HG03457 (cell line): ENCODE results near the gene PNKP.

Source experiments
- ATAC-seq: cut with Tn5 transposase; IDR thresholded peaks from one replicate; pipeline ENCODE4 v1.9.1; 2021; ENCODE audit warnings: moderate number of reproducible peaks; ENCODE audit not compliant: unreplicated experiment

PNKP gene

GRCh38 chr19:49847731-49848696 lies 19.4 kb downstream of the PNKP start:
- no peak for ATAC-seq

DNA sequence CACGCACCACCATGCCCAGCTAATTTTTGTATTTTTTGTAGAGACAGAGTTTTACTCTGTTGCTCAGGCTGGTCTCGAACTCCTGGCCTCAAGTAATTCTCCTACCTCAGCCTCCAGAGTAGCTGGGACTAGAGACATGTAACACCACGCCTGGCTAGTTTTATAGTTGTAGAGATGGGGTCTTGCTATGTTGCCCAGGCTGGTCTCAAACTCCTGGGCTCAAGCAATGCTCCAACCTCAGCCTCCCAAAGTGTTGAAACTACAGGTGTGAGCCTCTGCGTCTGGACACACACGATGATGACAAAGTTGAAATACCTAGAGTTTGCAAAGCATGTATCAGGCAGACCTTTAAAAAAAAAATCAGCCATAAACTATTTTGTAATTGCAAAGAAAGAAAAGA lies 21.0 kb downstream of the PNKP start:
- no peak for ATAC-seq

- ATAC-seq = no peak
These were observed 22.0 kb downstream of the PNKP start for GRCh38 chr19:49845414-49845813.

GRCh38 chr19:49844138-49845095 lies 23.0 kb downstream of the PNKP start:
- ATAC-seq = no peak

GRCh38 chr19:49843265-49843664 lies 24.1 kb downstream of the PNKP start:
- ATAC-seq = no peak

GRCh38 chr19:49840736-49841249 lies 26.6 kb downstream of the PNKP start:
- ATAC-seq = no peak

DNA sequence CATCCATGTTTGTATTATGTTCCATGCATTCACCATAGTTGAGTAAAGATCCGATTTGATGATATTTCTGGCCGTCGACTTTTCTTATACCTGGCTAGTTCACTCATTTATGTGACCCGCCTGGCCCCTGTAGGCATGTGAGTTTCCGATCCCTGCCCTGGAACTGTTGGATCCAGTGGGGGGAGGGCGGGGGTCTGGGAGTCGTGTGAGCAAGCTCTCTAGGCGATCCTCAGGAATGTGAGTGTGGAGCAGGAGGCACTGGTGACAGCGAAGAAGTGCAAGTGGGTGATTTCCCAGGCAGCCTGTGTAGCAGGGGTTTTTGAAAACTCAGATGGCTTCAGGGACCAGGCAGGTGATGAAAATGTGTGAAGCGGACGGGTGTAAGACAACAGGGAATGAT lies 27.1 kb downstream of the PNKP start:
- no peak for ATAC-seq

DNA sequence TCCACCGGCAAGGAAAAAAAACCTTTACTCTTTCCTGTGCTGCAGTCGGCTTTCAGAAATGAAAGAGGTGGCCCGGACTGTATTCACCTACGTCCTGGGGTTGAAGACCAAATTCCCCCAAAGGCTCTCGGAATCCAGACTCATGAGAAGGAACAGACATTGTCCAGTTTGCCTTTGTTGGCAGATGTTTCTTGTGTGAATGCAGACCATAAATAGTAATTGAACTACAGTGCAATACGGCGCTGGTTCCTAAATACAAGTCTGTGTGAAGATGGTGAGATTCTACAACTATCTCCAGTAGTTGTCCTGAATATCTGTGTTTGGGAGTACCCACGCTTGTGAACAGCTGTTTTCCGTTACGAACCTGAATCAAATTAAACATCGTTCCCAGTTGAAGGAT lies 27.7 kb downstream of the PNKP start:
- no peak for ATAC-seq

DNA sequence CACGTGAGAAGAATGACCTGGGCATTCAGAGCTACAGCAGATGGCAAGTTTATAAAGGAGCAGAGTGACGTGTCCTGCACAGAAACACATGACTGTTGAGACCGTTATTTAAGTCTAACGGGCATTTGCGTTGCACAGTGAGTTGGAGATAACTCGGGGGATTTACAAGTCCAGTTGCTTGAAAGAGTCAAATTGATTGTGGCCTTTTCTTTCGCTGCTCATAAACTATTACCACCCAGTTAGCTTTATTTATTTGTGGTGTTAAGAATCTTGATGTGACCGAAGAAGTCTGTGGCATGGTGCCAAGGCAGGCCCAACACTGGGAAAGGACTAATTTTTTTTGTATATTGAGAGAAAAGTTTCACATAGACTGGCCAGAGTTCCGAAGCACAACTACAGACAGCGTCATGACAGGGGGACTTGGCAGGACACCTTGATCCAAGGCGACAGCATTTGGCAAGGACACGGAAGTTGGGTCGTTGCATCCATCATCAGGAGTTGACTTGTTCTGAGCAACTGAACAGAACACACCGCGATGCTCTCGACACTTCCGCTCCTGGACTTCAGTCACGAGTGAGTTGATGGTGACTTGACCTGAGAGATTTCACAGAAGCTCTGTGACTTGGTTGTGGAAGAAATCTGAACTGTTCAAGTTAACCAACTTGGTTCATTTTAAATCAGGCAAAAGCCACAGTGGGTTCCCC lies 28.3 kb downstream of the PNKP start:
- no peak for ATAC-seq

GRCh38 chr19:49837425-49837824 lies 30.0 kb downstream of the PNKP start:
- ATAC-seq = no peak

DNA sequence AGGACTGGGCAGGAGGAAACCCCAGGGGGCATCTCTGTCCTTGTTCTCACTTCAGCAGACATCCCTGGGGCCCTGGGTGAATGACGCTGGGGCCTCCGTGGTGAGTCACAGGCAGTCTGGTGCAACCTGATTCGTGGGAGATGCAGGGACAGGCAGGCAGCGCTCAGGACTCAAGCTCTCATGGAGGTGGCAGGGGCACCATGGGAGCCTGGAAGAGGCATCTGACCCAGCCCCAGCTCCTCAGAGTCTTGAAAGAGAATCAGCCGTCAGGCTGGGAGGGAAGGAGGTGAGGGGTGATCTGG lies 30.4 kb downstream of the PNKP start:
- ATAC-seq = no peak

DNA sequence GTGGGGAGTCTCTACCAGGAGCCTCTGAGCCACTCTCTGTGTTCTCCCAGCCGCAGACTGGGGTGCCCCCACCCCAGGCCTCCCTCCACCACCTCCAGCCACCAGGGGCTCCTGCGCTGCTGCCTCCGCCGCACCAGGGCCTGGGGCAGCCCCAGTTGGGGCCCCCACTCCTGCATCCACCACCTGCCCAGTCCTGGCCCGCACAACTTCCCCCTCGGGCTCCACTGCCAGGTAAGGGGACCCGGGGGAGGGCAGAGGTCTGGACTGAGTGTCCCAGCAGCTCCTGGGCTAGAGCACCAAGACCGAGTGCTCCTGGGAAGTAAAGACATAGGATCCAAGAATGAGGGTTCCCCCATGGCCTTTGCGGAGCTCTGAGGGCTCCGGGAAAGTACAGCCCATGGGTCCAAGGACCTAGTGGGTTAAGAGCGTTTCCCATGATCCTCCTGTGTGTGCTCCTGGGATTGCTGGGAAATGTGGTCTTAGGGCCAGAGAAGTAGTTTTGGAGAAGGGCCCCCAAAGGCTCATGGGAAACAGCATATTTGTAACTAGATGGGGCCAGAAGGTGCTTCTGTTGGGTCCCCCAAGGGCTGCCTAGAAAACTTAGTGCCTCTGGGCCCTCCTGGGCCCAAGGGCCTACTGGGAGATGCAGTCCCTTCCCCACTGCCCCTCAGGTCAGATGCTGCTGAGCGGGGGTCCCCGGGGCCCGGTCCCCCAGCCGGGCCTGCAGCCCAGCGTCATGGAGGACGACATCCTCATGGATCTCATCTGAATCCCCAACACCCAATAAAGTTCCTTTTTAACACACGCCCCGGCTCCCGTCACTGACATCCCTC lies 31.0 kb downstream of the PNKP start:
- ATAC-seq = no peak

DNA sequence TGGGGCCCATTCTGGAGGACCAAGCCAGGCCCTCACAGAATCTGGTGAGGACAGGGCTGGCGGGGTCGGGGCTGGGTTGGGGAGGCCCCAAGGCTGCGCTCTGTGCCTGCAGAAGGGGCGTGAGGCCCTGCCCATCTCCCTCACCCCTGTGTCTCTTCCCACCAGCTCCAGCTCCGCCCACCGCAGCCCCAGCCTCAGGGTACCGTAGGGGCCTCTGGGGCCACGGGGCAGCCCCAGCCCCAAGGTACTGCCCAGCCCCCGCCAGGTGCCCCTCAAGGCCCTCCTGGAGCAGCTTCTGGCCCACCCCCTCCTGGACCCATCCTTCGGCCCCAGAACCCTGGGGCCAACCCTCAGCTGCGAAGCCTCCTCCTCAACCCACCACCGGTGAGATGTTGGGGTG lies 31.8 kb downstream of the PNKP start:
- ATAC-seq = no peak

- ATAC-seq = no peak
These were observed 33.8 kb downstream of the PNKP start for GRCh38 chr19:49833599-49833998.

DNA sequence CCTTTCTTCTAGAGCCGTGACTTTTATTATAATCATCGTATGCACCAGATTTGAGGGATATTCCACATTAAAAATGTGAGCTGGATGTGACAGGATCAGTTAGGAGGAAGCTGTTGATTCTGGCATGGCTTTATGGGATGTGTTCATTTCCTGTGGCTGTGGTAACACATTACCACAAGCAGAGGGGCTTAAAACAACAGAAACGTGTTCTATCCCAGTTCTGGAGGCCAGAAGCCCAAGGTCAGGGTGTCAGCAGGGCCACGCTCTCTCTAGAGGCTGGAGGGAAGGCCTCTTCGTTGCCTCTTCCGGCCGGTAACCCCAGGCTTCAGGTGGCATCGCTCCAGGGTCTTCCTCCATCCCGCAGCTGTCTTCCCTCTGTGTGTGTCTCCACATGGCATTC lies 34.8 kb downstream of the PNKP start:
- ATAC-seq = no peak

- no peak for ATAC-seq
These were observed 35.8 kb downstream of the PNKP start for GRCh38 chr19:49831592-49831991.

DNA sequence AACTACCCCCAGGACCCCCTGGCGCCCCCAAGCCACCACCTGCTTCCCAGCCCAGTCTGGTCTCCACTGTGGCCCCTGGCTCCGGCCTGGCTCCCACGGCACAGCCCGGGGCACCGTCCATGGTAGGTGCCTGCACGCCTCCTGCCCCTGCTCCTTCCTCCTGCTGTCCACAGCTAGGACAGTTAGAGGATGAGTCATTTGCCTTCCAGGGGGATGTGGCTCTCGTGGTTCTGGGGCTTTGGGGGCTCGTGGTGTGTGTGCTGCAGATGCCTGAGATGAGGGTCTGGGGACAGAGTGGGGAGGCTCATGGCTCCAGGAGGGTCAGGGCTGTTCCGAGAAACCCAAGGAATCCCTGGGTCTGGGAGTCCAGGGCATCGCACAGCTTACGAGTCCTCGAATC lies 36.6 kb downstream of the PNKP start:
- no peak for ATAC-seq

DNA sequence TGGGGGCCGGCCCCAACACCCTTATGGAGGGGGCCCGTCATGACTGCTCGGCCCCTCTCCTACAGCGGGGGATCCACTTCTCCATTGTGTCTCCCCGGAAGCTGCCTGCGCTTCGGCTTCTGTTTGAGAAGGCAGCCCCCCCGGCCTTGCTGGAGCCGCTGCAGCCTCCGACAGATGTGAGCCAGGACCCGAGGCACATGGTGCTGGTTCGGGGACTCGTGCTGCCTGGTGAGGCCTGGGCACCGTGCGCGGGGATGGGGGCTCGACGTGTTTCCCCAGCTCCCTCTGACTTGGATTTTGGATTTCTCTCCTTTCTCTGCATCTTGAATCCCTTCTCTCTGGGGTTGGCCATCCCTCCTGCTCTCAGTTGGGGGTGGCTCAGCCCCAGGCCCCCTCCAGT lies 37.7 kb downstream of the PNKP start:
- no peak for ATAC-seq

DNA sequence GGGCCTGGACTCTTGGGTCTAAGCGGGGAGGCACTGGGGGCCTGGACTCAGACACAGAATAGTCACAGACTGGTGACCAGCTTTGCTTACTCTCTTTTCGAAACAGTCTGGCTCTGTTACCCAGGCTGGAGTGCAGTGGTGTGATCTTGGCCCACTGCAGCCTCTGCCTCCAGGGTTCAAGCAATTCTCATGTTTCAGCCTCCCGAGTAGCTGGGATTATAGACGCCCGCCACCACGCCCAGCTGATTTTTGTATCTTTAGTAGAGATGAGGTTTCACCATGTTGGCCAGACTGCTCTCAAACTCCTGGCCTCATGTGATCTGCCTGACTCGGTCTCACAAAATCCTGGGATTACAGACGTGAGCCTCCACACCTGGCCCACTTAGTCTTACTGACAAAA lies 38.2 kb downstream of the PNKP start:
- ATAC-seq = no peak

GRCh38 chr19:49827034-49827433 lies 40.3 kb downstream of the PNKP start:
- ATAC-seq = no peak
